NCI-H510A treated with DMSO at 0.1 percent for 48 hours (cell line): ENCODE results near the gene EEIG1.

Source experiments
- DNase-seq: peaks from one replicate; lab custom pipeline; 2025; lab: John Stamatoyannopoulos, UW

The EEIG1 gene

DNA sequence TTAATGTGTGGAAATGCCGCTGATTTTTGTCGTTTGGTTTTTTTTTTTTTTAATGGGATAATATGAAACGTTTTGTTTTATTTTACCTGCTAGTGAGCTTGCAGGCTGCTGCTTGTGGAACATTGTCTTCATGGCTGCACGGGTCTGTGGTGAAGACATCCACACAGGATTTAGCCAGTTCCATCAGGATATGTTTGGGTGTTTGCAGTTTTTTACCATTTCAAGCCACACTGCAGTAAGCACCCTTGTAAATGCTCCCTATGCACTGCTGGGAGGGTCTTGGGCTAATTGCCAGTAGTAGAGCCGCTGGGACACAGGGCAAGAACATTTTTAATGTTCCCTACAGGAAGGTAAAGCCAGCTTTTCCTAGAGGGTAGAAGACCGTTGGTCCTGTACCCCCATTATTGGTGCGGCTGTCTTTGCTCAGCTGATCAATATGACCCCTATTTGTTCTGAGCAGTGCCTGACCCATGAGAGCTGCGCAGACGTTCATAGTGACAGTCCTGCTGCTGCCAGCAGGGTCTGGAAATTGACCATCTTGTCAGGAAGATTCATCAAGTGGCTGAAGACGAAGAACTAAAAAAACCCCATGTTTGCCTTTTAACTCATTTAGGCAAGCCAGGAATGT, 20.5 kb upstream of the EEIG1 start:
- no peak for DNase-seq

DNA sequence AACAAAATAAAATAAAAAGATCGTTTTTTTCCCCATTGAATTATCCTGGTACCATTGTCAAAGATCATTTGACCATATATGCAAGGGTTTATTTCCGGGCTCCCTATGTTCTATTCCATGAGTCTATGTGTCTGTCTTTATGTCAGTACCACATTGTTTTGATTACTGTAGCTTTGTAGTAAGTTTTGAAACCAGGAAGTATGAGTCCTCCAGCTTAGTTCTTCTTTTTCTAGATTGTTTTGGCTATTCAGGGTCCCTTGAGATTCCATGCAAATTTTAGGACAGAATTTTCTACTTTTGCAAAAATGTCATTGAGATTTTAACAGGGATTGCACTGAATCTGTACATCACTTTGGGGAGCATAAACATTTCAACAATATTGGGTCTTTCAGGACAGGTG, 18.7 kb upstream of the EEIG1 start:
- no peak for DNase-seq

DNA sequence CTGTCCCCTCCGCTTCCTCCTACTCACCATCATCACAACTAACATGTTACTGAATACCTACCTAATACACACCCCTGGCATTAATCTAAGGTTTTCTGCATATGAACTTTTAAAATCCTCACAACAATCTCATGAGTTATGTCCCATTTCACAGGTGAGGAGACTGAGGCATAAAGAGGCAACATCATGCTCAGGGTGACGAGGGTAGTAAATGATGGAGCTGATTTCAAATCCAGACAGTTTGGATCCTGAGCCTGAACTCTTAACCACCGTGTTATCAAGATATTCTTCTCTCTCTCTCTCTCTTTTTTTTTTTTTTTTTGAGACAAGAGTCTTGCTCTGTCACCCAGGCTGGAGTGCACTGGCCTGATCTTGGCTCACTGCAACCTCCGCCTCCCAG, 12.9 kb upstream of the EEIG1 start:
- DNase-seq = no peak

DNA sequence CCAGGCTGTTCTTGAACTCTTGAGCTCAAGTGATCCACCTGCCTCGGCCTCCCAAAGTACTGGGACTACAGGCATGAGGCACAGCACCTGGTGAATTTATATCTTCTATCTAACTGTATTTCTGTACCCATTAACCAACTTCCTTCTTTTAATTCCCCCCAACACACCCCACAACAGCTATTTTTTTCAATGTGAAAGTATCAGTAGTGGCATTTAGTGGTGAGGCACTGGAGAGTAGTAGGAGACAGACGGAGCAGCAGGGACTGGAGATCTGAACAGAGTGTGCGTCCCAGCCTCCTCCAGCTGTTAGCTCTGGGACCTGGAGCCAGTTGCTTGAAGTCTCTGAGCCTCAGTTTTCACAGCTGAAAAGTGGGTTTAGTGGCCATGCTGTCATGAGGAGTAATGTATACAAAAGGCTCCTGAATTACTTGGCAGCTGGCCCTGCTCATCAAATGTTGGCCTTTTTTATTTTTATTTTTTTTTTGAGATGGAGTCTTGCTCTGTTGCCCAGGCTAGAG, 11.0 kb upstream of the EEIG1 start:
- no peak for DNase-seq

DNA sequence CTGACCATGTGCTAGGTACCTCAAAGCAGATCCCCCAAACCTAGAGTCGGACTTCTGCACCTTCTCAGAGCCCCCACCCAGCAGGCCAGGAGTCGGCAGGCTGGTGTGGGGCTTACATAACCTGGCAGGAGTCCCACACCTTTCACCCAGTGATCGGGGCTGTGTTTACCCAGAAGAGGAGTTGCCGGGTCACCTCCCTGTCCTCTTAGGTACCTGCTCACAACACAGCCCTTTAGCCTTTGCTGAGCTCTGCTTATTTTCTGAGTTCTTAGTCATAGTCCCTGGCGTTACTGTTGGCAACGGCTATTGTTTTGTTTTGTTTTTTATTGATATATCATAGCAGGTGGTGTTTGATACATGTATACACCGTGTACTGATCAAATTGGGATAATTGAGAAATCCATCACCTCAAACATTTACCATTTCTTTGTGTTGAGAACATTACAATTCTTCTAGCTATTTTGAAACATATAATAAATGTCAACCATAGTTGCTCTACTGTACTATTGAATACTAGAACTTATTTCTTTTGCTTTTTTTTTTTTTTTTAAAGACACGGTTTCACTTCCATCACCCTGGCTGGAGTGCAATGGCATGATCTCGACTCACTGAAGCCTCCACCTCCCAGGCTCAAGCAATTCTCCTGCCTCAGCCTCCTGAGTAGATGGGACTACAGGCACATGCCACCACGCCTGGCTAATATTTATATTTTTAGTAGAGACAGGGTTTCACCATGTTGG, 10.4 kb upstream of the EEIG1 start:
- peak; percentile 45 for DNase-seq

DNA sequence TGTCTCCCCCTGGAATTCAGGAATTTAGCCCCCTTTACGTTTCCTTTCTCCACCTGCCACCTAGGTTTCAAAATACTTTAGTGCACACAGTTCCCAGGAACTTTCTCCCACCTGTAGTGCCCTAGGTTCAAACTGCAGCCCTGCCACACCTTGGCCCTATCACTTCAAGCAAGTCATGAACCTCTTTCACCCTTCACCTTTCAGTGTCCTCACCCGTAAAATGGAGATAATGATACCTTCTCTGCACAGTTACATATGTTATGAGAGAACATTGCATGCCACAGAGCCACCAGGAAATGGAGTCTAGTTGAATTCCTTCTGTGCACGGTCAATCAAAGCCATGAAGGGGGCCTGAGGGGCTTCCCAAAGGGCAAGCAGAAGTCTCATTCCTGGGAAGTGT, 9.8 kb upstream of the EEIG1 start:
- no peak for DNase-seq

DNA sequence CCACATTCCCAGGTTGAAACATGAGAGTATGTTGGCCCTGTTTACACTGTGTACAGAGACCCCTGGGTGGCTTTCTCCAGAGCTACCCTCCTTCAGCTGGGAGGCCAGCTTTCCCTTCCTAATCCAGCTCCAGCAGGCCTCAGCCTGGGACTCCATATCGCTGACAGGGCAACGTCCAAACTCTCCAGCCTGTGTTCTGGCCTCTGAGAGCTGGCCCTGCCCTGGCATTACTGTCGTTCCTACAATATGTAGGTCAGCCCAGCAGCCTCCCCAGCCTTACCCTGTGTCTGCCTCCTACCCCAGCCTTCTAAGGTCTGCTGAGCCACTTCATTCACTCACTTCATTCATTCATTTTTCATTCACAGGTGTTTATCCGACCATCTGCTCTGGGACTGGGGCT, 8.3 kb upstream of the EEIG1 start:
- DNase-seq = no peak

DNA sequence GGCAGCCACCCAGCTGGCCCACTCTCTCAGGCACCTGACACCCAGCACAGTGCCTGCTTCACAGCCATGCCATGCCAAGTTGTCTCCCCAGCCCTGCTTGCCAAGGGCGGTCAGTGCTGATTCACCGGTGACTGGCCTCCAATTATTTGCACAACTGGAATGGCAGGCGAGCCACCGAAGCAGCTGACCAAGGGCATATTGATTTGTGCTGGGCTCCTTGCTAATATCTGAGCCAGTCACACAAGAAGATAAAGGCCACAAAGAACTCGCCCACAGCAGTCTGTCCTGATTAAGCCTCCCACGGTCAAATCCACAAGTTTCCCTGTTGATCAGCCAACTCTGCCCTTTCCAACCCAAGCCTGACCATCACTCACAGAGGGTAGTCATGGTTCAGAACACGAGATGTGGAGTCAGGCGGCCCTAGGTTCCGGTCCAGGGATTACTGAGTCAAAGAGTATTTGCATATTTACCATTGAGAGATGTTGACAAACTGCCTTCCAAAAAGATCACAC, 6.4 kb upstream of the EEIG1 start:
- DNase-seq = no peak

DNA sequence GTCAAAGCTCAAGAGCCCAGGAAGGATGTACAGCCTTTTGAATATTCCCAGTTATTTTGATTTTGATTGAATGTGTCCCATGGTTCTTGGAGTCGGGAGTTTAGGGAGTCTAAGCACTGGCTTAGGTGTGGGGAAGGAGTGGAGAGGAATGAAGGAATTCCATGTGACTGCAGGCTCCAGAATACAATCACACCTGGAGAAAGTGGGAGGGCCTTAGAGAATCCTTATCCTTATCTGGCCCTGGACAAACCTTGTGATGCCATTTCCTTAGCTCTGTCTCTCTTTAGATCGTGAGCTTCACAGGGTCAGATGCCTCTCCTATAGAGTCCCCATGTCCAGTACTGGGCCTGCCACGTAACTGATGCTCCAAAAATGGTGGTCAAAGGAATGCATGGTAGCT, 4.2 kb upstream of the EEIG1 start:
- DNase-seq = no peak

DNA sequence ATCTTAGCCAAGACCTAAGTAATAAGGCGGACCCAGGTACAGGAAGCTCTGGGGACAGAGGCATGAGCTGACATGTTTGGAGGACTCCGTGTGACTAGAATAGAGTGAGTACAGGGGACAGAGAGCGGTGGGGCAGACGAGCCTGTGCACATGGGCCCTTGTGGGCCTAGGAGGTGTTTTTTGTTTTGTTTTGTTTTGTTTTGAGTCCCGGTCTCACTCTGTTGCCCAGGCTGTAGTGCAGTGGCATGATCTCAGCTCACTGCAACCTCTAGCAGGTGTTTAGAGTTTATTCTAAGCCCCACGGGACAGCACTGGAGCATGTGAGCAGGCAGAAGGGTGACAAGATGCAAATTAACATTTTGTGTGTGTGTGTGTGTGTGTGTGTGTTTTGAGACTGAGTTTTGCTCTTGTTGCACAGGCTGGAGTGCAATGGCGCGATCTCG, 3.1 kb upstream of the EEIG1 start:
- no peak for DNase-seq

DNA sequence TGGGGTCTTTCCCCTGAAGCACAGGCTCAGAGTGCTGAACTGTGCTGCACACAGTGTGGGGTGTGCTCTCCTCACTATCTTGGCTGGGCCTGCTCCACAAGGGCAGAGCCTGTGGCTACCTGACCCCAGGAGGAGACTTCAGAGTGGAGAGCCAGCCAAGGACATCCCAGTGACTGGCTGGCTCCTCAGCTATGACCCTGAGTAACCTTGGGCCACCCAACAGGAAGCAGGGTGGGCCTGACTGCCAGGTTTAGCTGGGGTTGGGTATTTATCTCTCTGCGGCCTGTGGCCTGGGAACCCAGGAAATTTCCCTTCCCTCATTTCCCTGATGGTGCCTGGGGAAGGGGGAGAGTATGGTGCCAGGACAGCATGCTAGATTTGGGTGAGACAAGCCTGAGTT, 2.1 kb upstream of the EEIG1 start:
- DNase-seq = no peak

DNA sequence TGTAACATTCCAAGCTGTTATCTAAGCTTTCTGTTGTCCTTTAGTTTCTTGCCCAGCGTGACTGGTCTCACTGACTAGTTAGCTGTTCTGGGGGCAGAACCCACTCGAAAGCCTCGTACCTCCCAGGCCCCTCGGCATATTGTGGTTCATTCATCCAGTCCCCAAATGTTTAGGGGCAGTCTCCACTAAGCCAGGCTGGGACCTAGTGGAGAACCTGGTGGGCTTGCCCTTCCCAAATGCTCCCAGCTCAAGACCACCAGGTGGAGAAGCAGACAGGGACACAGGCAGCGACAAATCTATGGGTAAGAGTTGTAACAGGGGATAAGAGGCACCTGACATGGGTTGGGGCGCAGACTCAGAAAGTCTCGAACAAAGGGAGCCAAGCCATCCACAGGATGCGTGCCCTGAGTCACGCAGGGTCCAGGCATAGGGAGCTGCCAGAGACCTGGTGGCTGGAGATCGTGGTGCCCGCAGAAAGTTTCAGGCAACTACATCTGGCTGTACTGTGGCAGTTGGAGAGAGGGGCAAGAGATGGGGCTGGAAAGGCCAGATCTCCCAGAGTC, 851 bp upstream of the EEIG1 start:
- DNase-seq = no peak

DNA sequence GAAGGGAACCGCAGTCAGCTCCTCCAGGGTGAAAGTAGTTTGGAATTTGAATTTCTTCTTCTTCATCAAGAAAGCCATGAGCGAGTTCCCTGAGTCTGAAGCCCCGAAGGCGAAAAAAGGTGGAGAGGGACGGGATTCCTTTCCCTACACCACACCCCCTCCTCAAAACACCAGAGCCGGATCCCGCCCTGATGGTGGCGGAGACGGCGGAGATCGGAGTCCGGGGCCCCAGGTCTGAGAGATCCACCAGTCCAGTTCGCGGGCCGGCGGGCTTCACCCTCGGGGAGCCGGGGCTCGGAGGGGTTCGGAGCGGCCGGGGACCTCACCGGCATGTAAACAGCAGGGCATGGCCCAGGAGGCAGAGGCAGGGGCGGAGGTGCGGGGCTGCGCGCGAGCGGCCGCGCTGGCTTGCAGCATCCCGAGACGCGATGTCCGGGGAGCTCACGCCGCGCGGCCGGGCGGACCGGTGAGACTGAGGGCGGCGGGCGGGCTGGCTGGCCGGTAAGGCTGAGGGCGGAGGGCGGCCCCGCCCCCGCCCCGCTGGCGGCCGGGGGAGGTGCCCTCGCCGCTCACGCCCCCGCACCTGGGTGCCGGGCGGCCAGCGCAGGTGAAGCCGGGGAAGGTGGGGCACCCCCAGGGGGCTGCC, 606 bp downstream of the EEIG1 start:
- DNase-seq = peak; percentile 45

DNA sequence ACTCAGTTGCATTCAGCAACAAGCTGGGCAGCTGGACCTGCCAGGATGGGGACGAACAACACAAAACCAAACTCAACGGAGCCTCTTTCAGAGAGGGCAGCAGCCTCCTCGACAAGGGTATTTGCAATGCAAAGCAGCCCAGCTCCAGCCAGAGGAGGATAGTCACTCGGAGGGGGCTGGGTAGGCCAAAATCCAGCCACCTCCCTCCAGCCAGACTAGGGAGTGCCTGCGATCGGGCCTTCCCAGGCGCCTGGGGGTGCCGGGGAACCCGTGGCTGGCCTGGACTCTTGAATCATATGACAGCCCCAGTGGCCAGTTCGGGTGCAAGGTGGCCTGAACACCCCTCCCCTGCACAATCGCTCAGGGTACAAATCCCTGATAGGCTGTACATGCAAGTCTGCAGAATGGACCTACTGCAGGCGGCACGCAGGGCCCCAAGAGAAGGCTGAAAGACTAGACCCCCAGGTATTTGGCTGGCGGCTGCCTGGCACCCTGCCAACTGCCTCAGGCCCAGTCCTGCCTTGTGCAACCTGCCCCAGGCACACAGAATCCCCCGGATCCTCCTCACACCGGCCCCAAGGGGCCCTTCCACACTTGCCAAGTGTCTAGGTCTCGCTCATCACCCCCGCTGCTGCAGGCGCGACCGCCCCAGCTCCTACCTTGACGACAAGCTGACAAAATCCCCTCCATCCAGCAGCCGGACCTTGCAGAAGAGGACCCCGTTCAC, 1.3 kb downstream of the EEIG1 start:
- DNase-seq = no peak

DNA sequence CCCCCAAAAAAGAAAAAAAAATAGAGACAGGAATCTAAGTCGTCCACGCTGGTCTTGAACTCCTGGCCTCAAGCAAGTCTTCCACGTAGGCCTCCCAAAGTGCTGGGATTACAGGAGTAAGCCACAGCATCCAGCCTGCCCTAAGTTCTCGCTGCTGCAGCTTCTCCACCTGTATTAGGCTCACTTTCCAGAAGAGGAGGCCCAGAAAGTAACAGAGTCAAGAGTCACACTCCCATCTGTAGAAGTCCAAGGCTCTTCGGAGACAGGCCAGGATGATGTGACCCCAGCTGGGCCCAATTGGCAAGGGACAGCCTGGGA, 1.8 kb downstream of the EEIG1 start:
- DNase-seq = no peak

DNA sequence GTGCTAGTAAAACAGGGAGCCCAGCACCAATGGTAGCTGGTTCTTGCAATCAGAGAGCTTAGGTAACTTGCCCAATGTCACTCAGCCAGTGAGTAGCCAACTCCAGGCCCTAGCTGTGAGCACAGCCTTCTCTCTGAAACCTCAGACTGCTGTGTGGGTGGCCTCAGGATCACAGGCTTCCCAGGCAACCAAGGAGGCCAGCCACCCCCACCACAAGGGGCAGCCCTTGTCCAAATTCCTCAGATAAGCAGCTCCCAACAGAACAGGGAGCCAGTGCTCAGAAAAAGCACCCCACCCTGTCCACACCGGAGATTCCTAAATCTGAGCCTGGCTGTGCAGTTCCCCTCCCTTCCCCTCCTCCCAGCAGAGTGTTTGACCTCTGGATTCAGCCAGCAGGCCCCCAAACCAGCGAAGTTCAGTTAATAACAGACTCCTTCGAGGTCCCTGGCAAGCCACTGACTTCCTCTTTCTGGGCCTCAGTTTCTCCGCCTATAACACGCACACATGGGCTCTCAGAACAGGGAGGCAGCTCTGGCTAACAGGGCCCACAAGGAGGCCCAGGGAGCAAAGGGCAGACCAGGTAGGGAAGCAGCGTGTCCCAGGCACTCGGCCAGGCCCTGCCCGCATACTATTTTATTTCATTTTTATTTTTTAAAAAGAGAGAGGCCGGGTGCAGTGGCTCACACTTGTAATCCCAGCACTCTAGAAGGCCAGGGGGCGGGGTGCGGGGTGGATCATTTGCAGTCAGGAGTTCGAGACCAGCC, 2.7 kb downstream of the EEIG1 start:
- DNase-seq = peak; percentile 30

DNA sequence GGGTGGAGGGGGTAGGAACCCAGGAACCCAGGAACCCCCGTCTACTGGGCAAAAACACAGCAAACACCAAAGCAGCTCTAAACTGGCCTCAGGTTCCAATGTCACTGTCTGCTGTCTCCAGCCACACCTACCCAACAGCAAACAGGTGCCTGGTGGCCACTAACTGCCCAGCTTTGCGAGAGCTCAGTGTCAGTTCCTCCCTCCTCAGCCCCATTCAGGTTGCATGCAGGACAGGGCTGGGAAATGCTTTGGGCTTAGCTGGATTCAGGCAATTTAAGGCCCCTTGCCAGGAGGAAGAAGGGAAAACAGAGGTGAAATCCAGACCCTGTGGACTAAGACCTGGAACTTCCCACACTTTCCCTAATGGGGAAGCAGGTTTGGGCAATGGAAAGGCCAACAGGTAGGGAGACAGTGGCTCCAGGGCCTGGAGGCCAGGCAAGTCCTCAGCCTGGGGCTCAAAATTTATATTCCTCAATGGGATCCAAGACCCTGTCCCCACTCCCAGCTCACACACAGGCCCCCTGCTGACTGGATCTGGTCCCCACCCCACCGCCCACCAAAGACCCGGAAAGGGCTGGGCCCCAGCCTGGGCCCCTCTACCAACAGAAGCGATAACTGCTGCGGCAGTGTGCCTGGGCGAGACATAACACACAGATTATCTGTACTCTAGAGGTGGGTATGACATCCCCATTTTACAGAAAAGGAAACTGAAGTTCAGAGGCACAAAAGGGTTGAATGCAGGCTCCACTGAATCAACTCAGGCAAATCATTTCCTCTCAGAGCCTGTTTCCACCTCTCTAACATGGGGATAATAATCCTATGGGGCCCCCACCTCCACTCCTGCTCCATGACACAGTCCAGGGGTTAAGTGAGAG, 3.5 kb downstream of the EEIG1 start:
- DNase-seq = peak; percentile 54

DNA sequence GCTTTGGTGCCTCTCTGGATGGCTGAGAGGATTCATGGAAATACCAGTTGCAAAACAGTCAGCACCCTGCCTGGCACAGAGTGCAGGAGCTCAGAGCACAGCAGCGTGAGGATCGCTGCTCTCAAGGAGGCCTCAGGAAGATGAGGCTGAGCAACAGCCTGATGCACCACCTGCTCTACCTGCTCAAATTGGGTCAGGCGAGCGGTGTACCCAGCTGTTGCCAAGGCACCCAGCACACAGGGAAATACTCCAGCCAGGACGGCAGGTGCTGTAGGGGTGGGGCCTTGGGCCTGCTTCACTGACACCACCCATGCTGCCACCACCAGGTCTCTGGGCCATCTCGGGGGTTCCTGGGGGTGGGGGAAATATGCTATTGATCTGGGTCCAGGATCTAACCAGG, 4.3 kb downstream of the EEIG1 start:
- DNase-seq = peak; percentile 75

DNA sequence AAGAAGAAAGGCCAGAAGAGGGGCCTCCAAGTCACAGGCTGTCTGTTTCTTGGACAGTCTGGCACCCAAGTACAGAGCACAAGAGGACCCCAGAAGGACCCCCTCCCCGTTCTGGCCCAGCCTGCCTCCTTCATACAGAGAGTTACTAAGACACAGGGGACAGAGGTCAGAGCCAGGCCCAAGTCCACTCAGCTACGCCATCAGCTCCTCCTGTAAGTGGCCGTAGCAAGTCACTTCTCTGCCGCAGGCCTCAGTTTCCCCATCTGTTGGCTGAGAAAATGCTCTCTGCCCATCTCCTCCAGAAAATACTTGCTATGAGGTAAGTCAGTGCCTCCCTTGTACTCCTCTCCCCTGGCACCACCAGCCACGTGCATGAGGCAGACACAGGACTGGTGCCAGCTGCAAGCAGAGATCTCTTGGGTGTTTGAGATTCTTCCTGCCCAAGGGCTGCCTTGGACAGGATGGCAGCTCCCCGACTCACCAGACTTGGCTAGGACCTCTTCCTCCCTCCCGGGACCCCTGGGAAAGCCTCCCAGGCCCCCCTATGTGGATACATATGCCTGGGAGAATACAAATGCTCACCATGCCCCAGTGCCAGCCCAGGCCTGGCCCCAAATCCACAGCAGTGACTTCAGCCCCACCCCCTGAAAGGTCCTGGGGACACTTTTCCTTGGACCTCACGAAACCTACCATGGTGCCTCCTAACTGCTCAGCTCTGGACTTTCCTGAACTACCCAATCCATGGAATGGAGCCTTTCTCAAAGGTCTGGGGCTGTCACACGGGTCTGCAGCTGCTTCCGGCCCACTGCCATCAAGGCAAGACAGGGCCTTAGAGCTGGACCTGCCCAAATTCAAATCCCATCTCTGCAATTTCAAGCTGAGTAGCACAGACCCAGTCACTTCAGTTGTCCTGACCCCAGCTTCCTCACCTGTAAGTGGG, 5.1 kb downstream of the EEIG1 start:
- no peak for DNase-seq
